ENCODE data around the gene CNN3. TPM values are rescaled to one million over a fixed set of nuclear protein-coding genes. Genes with fewer than 3 reads are reported as not detected.
A peak's percentile ranks its signal among the peaks of the same experiment; 100 is the strongest.
"Not testable (repeated sequence)": the region's sequence is repeated elsewhere in the genome, so short reads cannot be mapped to it uniquely, and the experiment has no call there.

The CNN3 gene
- polyA plus RNA-seq, 1 donor from 2014 or later = 4.2 TPM

DNA sequence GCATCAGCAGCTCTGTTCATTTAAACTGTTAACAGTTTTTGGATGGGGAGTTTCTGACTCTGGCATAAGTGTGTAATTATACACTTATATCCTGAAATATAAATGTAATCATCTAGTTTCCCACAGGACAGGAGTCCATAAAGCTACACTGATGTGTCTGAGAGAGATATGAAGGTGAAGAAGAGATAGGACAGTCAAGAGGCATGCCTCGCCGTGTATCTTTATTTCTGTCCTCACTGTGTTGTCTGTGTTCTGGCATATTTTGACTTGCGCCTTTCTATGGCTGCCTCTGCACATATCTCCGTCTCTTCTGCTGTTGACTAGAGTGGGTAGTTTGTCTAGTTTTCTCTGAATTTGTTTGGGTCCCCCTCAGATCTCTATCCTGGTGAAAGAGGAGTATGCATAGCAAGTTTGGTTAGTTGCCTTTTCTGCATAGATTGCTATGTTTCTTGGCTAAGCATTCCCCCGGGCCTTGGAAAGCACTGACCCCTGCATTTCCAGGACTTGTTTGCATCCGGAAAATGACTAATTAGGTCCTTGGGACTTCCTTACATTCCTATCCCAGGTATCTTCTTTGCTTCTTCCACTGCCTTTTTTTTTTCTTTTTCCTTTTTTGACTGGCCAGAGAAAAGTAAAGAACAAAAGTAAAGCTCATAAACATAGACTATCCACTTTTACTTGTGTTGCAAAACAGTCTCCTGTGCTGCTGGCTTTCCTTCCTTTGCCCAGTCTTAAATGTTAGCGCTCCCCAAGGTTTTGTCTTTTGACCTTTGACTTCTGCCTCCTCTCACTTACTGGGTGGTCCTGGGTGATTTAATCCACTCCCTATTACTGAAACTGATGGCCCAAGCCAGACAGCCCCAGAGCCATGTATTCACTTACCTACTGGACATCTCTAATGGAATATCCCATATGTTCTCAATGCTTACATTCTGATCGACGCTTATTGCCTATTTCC is 27.6 kb upstream of the CNN3 start:
- H3K4me1 Mint-ChIP-seq = no peaks in the 10 kb centered on the region
- no peaks in the 10 kb centered on the region for H3K27me3 Mint-ChIP-seq
- H3K9me3 Mint-ChIP-seq = no peaks in the 10 kb centered on the region
- H3K36me3 Mint-ChIP-seq = peaks cover 1% of the 10 kb centered on the region
- peak overlapping the region in 1 of 4 donors; percentile 14 for H3K4me3 Mint-ChIP-seq
- no peak overlapping the region for H3K27ac Mint-ChIP-seq

DNA sequence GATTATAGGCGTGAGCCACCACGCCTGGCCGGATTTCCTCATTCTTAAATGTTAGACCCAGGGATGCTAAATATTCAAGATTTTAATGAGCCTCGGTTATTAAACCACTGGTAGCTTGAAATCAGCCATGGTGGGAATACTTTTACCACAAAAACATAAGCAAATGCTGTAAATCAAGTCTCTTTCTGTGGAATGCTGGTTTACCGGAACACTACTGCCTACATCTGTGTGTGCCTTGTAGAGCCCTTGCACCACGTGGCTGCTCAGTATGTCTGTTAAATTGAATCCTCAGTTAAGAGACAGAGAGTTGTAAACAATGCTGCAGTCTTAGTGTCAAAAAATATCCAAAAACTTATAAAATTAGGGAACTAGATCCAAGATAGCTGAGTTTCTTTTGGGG is 26.8 kb upstream of the CNN3 start:
- H3K4me3 Mint-ChIP-seq = no peak overlapping the region
- no peaks in the 10 kb centered on the region for H3K27me3 Mint-ChIP-seq
- no peaks in the 10 kb centered on the region for H3K4me1 Mint-ChIP-seq
- H3K36me3 Mint-ChIP-seq = peaks cover 1% of the 10 kb centered on the region
- no peak overlapping the region for H3K27ac Mint-ChIP-seq
- H3K9me3 Mint-ChIP-seq = no peaks in the 10 kb centered on the region

DNA sequence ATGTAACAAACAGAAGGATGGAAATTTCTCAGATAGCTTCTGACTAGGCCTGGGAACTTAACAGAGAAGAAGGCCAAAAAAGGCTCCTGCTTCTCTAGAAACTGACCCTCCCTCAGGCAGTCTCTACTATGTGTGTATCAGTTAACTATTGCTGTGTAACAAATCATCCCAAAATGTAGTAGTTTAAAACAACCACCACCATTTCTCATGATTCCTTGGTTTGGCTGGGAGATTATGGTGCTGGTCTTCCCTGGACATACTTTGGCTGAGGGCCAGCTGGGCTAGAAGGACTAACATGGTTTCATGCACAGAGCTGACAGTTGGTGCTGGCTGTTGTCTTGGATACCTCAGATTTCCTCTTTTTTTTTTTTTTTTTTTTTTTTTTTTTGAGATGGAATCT is 26.2 kb upstream of the CNN3 start:
- no peaks in the 10 kb centered on the region for H3K27me3 Mint-ChIP-seq
- no peaks in the 10 kb centered on the region for H3K9me3 Mint-ChIP-seq
- peaks cover 0 to 2% (median 1%) of the 10 kb centered on the region in 3 donors for H3K4me1 Mint-ChIP-seq
- H3K36me3 Mint-ChIP-seq = peaks cover 1% of the 10 kb centered on the region
- H3K27ac Mint-ChIP-seq = no peak overlapping the region
- H3K4me3 Mint-ChIP-seq = no peak overlapping the region

DNA sequence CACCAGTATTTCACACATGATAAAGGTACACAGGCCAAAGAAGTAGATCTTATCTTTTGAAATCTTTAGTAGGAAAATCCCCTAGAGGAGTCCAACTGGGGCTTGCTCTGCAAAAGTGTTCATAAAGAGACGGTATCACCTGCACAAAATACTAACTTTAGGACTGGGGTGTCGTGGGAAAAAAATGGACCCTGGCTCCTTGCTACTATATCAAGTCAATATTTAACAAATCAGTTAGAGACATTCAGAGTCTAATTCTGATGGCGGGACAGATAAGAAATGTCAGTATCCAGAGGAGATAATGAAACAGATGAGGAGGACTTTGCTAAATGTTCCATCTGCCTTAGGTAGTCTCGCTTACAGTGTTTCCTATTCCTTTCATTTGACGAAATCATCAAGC is 25.6 kb upstream of the CNN3 start:
- peaks cover 0 to 2% (median 1%) of the 10 kb centered on the region in 3 donors for H3K4me1 Mint-ChIP-seq
- H3K4me3 Mint-ChIP-seq = no peak overlapping the region
- H3K27ac Mint-ChIP-seq = no peak overlapping the region
- H3K36me3 Mint-ChIP-seq = no peaks in the 10 kb centered on the region
- H3K27me3 Mint-ChIP-seq = no peaks in the 10 kb centered on the region
- no peaks in the 10 kb centered on the region for H3K9me3 Mint-ChIP-seq

DNA sequence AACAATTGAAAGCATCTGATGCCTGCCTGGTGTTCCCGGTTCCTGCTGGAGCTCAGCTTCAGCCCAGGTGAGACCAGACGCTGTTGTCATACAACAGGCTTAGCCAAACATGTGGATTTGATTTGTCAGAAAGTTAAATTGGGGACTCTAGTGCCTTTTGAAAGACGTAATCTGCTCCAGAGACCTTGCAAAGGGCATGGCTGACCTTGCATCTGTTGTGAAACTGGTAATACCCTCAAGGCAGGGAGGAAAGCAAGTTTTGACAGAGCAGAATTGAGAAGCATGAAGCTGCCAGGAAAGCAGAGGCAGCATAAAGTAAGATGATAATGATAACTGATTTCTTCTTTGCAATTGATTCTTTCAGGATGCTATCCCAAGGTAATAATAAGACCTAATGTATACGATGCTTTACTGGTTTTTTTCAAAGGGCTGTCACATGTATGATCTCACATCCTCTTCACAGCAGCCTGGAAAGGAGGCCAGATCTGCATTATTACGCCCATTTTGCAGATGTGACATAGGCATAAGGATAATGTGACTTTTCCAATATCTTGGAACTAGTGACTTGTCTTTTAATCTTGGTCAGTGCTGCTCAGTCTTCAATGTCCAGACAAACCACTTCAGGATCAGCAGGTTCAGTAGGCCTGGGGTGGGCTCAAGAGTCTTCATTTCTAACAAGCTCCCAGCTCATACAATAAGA is 24.7 kb upstream of the CNN3 start:
- H3K4me1 Mint-ChIP-seq = peaks cover 0 to 3% (median 1%) of the 10 kb centered on the region in 3 donors
- no peaks in the 10 kb centered on the region for H3K27me3 Mint-ChIP-seq
- H3K27ac Mint-ChIP-seq = no peak overlapping the region
- no peaks in the 10 kb centered on the region for H3K9me3 Mint-ChIP-seq
- H3K4me3 Mint-ChIP-seq = no peak overlapping the region
- H3K36me3 Mint-ChIP-seq = no peaks in the 10 kb centered on the region

DNA sequence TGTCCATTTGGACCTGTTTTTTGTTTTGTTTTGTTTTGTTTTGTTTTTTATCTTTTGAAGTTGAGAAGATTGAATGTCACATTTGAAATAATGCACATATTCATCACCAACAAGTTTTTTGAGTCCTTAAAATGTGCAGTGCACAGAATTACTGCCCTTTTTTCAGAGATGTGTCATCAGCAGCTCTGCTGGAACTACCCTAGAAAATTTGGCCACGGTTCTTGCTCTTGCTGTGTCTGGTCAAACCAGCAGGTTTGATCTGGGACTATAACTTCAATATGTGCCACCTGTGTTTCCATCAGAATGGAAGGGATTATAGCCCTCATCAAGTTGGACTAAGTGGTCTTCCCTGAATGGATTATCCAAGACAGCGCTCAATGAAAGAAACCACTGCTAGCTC is 24.1 kb upstream of the CNN3 start:
- Mint-ChIP-seq H3K9me3 (no peaks in the 10 kb centered on the region), H3K27me3 (no peaks in the 10 kb centered on the region), H3K4me1 (peaks cover 0 to 4% (median 1%) of the 10 kb centered on the region in 3 donors), H3K4me3 (no peak overlapping the region), H3K36me3 (no peaks in the 10 kb centered on the region), H3K27ac (no peak overlapping the region)

DNA sequence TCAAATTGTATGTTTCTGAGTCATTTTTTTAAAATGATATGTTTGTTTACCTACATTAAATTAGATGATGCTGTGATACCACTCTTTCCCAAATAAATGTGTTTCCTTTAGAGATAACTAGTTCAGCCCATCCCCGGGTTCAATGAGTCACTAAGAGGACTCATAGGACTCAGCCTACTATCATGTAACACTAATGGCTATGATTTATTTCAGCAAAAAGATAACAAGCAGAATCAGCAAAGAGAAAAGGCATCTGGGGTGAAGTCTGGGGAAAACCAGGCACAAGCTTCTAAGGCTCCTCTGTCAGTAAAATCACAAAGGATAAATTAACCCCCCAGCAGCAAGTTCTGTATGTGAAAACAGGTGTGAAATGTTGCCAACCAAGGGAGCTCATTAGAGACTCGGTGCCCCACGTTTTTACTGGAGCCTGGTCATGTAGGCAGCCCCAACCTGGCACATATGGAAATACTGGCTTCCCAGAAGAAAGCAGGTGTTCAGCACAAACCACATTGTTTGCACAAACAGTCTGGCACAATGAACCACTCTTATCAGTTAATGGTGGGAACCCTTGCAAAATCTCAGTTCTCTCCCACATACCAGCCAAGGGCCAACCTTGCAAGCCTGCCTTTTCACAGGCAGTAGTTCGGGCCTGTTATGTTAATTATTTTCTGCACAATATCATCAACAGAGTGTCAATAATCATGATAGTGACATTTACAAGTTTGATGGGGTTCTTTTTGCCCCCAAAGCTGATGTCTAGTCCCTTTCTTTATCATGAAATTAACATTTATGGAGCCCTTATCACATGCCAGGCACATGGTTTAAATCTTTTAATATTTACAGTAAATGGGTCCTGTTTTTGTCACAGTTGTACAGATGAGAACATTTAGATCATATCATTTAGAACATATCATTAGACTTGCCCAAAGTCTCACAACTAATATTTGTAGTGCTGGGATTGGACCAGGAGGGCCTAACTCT is 23.1 kb upstream of the CNN3 start:
- H3K4me1 Mint-ChIP-seq = peaks cover 0 to 4% (median 1%) of the 10 kb centered on the region in 3 donors
- no peak overlapping the region for H3K27ac Mint-ChIP-seq
- H3K9me3 Mint-ChIP-seq = no peaks in the 10 kb centered on the region
- H3K4me3 Mint-ChIP-seq = no peak overlapping the region
- H3K36me3 Mint-ChIP-seq = no peaks in the 10 kb centered on the region
- peaks cover 1% of the 10 kb centered on the region for H3K27me3 Mint-ChIP-seq

DNA sequence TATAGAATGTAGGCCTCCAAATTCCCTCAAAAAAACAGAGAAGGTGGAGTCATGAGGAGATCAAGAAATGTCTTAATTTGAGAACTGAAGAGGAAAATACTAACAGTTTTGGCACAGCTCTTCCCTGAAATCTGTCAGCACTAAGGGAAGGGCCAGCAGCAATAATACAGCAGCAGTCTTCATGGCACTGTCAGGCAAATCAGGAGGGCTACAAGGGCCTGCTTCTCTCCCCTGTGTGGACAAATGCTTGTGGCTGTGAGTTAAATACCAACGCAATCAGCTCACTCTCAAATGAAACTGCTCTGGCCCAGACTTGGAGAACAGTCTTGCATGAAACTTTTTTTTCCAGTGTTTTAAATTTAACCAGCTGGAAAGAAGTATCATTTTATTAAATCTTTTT is 20.5 kb upstream of the CNN3 start:
- Mint-ChIP-seq H3K36me3 (peaks cover 4% of the 10 kb centered on the region), H3K27me3 (peaks cover 5% of the 10 kb centered on the region), H3K4me1 (peaks cover 0 to 4% (median 1%) of the 10 kb centered on the region in 3 donors), H3K27ac (no peak overlapping the region), H3K4me3 (no peak overlapping the region), H3K9me3 (no peaks in the 10 kb centered on the region)

DNA sequence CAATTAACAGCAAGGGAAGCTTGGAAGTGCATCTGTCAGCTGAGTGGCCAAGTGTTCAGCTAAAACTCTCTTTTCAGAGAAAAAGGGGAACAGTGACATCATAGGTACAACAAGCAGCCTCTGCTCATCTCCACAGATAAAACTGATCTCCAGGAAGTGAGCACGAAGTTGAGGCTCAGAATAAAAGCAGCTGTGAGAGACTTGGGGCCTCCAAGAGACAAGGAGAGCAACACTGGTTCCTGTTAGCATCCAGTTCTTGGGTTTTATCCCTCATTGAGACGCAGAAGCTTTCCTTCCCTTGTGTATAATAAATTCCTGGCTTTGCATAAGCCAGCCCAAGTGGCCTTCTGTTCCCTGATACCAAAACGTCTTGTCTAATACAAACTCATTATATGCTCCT is 20.0 kb upstream of the CNN3 start:
- Mint-ChIP-seq H3K27me3 (peaks cover 5% of the 10 kb centered on the region), H3K4me1 (peaks cover 0 to 4% (median 1%) of the 10 kb centered on the region in 3 donors), H3K9me3 (no peaks in the 10 kb centered on the region), H3K36me3 (peaks cover 4% of the 10 kb centered on the region), H3K4me3 (no peak overlapping the region), H3K27ac (no peak overlapping the region)

DNA sequence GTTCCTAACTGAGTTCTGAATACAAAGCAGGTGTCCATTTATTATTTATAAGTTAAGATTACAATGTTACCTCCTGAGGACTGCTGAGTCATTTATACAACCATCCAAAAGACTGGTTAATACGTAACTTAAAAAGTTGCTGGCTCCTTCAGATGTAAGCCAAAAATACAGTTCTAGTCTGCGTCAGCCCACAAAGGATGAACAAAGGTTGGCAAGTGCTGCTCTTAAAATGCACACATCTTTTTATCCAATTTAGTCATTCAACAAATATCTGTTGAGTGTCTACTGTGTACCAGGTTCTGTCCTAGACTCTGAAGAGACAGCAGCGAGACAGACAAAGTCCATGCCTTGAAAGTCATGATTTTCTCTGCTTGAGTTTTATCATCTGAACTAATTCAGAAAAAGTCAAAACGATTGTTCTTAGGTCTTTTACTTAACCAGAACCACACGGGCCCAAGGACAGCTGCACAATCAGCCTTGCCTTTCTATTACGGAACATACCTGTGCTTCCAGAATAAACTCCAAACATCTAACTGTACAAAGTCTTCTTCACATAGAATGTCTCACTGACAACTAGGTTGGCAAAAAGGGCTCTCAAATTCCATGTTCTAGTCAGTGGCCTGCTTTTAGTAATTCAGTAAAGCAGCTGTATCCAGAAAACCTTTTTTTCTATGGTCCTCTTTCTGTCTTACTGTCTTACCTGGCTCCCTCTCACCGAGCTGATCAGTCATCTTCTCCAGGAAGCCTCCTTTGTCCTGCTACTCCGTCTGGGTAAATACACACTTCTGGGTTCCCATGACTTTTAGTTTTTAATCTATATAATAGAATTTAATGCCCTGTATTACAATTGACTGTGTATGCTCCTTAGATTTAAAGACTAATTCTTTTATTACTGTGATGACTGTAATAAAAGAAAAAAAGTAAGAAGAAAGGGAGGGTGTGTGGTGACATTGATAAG is 15.5 kb upstream of the CNN3 start:
- Mint-ChIP-seq H3K36me3 (peaks cover 4% of the 10 kb centered on the region), H3K27me3 (peaks cover 5% of the 10 kb centered on the region), H3K4me1 (peaks cover 0 to 2% (median 0%) of the 10 kb centered on the region in 3 donors), H3K9me3 (no peaks in the 10 kb centered on the region), H3K27ac (no peak overlapping the region), H3K4me3 (no peak overlapping the region)

DNA sequence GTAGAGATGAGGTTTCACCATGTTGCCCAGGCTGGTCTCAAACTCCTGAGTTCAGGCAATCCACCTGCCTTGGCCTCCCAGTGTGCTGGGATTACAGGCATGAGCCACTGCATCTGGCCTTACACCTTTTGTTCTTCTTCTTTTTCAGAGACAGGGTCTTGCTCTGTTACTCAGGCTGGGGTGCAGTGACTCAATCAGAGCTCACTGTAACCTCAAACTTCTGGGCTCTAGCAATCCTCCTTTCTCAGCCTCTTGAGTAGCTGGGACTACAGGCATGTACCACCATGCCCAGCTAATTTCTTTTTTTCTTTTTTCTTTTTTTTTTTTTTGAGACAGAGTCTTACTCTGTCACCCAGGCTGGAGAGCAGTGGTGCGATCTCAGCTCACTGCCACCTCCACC is 14.6 kb upstream of the CNN3 start:
- not testable (repeated sequence) for H3K9me3 Mint-ChIP-seq, H3K4me1 Mint-ChIP-seq, H3K27me3 Mint-ChIP-seq, H3K36me3 Mint-ChIP-seq, H3K27ac Mint-ChIP-seq, H3K4me3 Mint-ChIP-seq

DNA sequence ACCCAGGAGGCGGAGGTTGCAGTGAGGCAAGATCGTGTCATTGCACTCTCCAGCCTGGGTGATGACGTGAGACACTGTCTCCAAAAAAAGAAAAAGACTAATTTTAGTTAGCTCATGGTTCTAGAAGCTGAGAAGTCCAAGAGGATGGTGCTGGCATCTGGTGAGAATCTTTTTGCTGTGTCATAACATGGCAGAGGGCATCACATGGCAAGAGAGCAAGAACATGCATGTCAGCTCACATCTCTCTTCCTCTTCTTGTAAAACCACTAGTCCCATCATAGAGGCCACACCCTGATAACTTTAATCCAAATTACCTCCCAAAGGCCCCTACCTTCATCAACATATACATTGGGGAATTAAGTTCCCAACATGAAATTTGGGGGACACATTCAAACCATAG is 13.8 kb upstream of the CNN3 start:
- Mint-ChIP-seq H3K27me3 (peaks cover 5% of the 10 kb centered on the region), H3K27ac (no peak overlapping the region), H3K4me3 (no peak overlapping the region), H3K4me1 (peaks cover 0 to 3% (median 0%) of the 10 kb centered on the region in 3 donors), H3K36me3 (peaks cover 4% of the 10 kb centered on the region), H3K9me3 (no peaks in the 10 kb centered on the region)

DNA sequence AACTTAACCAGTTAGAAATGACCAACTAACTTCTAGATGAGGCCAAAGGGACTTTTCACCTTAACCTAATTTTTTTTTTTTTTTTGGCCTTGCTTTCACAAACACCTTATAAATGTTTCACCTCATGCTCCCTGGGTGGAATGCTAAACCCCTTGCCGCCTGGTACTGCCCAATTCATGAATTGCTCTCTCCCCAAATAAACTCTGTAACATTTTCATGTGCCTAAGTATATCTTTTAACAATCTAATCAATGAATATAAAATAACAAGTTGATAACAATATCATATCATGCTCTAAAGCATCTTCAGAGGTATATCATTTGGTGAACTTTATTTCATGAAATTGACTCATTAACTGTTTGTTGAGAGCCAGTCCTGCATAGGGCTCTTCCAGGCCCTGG is 10.9 kb upstream of the CNN3 start:
- Mint-ChIP-seq H3K9me3 (no peaks in the 10 kb centered on the region), H3K27ac (no peak overlapping the region), H3K36me3 (no peaks in the 10 kb centered on the region), H3K4me3 (no peak overlapping the region), H3K4me1 (peaks cover 0 to 3% (median 0%) of the 10 kb centered on the region in 3 donors), H3K27me3 (peaks cover 2% of the 10 kb centered on the region)

All from IgD-negative memory B cell (primary cell).